GM18505 (cell line): ENCODE measurements around the gene MBD5.
A peak's percentile ranks its signal among the peaks of the same experiment; 100 is the strongest.

Experiments
- ATAC-seq: cut with Tn5 transposase; IDR thresholded peaks from one replicate; pipeline ENCODE4 v1.9.1; 2021; ENCODE audit not compliant: unreplicated experiment
- POLR2A ChIP-seq: IDR thresholded peaks from 4 replicates; pipeline ENCODE4 v1.6.1; 2011; ENCODE audit warnings: borderline replicate concordance; ENCODE audit not compliant: insufficient read depth, insufficient read length; ENCODE audit errors: extremely low read depth

MBD5 gene

DNA sequence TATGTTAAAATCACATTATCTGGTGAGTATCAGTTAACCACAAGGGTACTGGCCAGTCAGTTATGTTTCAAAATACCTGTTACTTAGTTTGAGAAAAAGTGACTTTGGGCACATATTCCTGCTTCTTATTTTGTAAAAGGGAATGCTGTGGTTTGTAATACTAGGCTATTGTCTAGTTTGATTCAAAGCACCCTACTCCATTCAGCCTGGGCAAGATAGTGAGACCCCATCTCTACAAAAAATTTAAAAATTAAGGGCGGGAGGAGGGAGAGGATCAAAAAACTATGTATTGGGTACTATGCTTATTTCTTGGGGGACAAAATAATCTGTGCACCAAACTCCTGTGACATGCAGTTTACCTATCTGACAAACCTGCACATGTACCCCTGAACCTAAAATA lies 18.9 kb downstream of the MBD5 start:
- no peak for TF ChIP-seq POLR2A

DNA sequence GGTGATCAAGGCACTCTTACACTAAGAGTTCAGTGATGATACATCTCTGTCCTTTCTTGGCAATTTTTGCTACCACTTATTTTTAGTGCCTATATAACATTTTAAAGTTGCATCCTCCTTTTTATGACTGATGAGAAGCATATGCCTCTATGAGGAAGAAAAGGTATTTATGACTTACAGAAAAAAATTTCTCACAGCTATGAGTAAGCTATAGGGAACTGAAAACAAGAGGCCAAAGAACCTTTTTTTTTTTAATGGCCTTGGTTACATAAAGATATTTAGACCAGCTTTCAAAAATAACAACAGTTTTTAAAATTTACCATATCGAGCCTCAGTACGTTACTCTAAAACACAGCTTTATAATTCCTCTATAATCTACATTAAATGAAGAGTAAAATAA lies 21.3 kb downstream of the MBD5 start:
- peak; percentile 95 for ATAC-seq
- no peak for TF ChIP-seq POLR2A

More for the DNA sequence above, 18.9 kb downstream of the MBD5 start:
- ATAC-seq, result no peak

DNA sequence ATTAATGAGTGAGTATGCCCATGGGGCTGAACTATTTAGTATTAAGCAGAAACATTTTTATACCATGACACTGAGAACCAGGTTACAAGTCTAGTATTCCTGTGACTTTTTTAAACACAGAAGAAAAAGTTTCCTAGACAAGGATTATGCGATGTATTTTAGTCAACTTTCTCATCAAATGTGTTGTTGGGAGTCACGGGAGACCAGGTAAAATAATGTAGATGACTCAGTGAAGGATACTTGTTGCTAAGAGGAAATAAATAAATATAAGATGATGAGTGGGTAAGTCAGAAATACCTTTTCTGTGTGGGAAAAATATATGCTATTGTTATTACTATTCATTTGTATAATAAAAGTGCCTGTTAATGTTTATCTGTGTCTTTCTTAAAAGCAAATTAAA lies 23.4 kb downstream of the MBD5 start:
- ATAC-seq, result no peak
- no peak for TF ChIP-seq POLR2A

- TF ChIP-seq POLR2A, result no peak
- no peak for ATAC-seq
These were observed 25.9 kb downstream of the MBD5 start for GRCh38 chr2:148046802-148047201.

GRCh38 chr2:148048475-148049221 lies 27.8 kb downstream of the MBD5 start:
- ATAC-seq, result peak; percentile 74
- TF ChIP-seq POLR2A, result no peak

- no peak for ATAC-seq
- no peak for TF ChIP-seq POLR2A
These were observed 28.4 kb downstream of the MBD5 start for GRCh38 chr2:148049284-148049683.

- no peak for ATAC-seq
- TF ChIP-seq POLR2A, result no peak
These were observed 31.8 kb downstream of the MBD5 start for GRCh38 chr2:148052687-148053086.

GRCh38 chr2:148058641-148059040 lies 37.8 kb downstream of the MBD5 start:
- no peak for ATAC-seq
- TF ChIP-seq POLR2A, result no peak

DNA sequence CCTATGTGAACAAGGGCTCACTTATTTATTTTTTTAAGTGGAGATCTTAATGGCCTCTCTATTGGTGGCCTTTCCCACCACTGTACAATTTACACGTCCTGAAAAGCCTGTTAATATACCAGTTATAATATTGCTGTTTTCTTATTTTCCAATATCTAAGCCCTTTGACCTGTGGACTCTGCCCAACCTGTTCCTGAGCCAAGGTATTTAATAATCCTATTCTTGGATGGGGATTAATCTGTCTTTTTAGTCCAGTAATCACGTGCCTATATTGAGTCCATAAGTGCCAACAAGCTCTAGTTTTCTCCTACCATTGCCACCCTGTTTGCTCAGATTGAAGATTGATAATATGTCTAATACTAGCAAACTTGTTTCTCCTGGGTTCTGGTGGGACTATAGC lies 42.7 kb downstream of the MBD5 start:
- no peak for ATAC-seq

DNA sequence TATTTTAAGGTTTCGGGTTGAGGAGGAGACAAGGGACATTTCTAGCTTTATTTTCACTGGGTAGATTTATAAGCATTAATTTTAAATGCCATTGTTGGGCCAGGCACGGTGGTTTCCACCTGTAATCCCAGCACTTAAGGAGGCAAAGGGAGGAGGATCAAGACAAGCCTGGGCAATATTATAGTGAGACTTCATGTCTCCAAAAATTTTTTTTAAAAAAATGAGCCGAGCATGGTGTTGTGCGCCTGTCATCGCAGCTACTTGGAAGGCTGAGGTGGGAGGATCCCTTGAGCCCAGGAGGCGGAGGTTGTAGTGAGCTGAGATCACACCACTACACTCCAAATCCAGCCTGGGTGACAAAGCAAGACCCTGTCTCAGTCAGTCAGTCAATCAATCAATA lies 45.0 kb downstream of the MBD5 start:
- TF ChIP-seq POLR2A, result no peak
- ATAC-seq, result no peak

More for the DNA sequence above, 42.7 kb downstream of the MBD5 start:
- TF ChIP-seq POLR2A, result no peak

DNA sequence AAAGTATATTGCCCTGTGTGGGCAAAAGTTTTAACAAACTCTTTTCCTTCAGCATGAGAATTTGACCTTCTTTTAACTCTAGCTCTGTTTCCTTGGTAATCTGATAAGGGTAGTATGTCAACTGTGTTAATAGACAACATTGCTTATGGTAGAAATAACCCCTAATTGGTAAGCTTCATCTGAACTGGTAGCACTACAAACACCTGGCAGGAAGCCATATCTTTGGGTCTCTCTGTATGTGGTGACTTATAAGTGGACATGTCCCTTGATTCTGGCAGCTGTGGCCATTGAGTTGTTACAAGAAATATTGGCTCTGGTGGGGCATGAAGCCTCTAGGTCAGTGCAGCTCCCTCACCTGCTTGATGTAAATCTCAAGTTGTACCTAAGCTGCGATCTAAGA lies 46.9 kb downstream of the MBD5 start:
- no peak for ATAC-seq
- no peak for TF ChIP-seq POLR2A

DNA sequence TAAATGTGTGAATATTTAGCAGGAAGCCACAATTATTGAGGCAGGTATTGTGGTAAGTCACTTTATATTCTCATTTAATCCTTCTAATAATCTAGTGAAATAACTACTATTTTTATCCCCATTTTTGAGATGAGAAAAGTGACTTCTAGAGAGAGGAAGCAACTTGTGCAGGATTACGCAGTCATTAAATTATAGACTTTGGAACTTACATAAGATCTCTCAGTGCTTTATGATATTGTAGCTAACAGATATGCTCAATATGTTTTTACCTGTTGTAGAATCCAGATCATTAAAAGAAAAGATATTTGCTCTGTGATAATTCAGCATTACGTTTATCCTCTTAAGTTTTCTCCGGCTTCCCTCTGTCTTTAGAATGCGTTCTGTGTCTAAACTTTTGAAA lies 50.5 kb downstream of the MBD5 start:
- TF ChIP-seq POLR2A, result no peak
- no peak for ATAC-seq

DNA sequence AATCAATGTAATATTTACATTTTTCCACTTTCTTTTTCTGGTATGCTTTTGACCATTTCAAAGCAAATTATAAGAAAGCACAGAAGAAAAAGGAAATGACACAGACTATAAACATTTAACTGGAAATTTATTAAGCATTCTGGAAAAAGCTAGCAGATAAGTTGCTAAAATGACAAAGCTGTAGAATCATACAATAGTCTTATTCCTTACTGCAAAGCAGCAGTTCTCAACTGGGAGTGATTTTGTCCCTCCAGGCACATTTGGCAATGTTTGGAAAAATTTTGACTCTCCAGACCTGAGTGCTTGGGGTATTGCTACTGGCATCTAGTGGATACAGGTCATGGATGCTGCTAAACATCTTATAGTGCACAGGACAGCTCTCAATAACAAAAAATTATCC lies 75.1 kb downstream of the MBD5 start:
- TF ChIP-seq POLR2A, result no peak

DNA sequence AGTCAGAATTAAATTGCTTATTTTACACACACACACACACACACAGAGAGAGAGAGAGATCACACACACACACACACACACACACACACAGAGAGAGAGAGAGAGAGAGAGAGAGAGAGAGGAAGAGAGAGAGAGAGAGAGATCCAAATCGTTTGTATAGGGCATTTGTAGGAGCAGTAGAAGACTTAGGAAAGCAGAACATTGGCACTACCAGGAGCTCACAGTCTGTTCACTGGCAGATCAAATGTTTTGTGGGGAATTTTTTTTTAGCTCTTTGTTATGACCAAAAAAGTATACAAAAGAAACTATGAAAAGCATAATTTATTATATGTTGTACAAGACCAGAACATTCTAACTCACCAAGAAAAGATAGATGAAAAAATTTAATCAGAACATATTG lies 81.8 kb downstream of the MBD5 start:
- ATAC-seq, result no peak
- no peak for TF ChIP-seq POLR2A

More for the DNA sequence above, 75.1 kb downstream of the MBD5 start:
- no peak for ATAC-seq

GRCh38 chr2:148103946-148104345 lies 83.1 kb downstream of the MBD5 start:
- TF ChIP-seq POLR2A, result no peak
- ATAC-seq, result no peak
